HG03066 (cell line): ENCODE results near the gene POU5F1.
"Not testable (repeated sequence)": the region's sequence is repeated elsewhere in the genome, so short reads cannot be mapped to it uniquely, and the experiment has no call there.

Experiments
- ATAC-seq: cut with Tn5 transposase; IDR thresholded peaks from one replicate; pipeline ENCODE4 v1.9.1; 2021; ENCODE audit warnings: low read depth; ENCODE audit not compliant: unreplicated experiment

POU5F1 gene

DNA sequence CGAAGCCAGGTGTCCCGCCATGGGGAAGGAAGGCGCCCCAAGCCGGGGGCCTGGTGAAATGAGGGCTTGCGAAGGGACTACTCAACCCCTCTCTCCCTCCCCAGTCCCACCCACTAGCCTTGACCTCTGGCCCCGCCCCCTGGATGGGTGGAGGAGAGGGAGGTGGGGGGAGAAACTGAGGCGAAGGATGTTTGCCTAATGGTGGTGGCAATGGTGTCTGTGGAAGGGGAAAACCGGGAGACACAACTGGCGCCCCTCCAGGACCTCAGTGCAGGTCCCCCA lies at the start of gene POU5F1:
Gene POU5F1, minus strand, starts transcription at position 83 of the 282 bp plus-strand sequence. Its CDS starts 62 bp downstream, at position 21.
- no peak for ATAC-seq

GRCh38 chr6:31216208-31216898 lies 45.9 kb upstream of the POU5F1 start:
- no peak for ATAC-seq

- not testable (repeated sequence) for ATAC-seq
These were observed 44.7 kb upstream of the POU5F1 start for GRCh38 chr6:31215216-31215615.

- ATAC-seq = no peak
These were observed 44.0 kb upstream of the POU5F1 start for GRCh38 chr6:31214516-31214915.

- ATAC-seq = no peak
These were observed 40.5 kb upstream of the POU5F1 start for GRCh38 chr6:31210741-31211532.

DNA sequence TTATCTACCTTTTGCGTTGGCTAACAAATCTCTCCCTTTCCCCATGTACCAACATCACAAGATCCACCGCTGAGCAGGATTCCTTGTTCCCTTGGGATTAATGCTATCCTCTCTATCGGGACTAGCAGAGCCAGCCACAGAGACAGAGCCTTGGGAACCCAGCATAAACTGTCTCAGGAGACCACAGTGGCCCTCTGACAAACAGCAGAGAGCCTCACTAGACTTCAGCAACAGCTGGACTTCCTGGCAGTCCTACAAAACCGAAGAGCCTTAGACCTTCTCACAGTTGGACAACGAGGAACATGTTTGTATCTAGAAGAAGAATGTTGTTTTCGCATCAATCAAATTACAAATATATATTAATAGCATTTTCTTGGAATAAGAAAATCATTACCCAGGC lies 39.6 kb upstream of the POU5F1 start:
- ATAC-seq = no peak

GRCh38 chr6:31209137-31209536 lies 38.7 kb upstream of the POU5F1 start:
- ATAC-seq = no peak

- no peak for ATAC-seq
These were observed 38.0 kb upstream of the POU5F1 start for GRCh38 chr6:31208506-31208905.

GRCh38 chr6:31205638-31206037 lies 35.2 kb upstream of the POU5F1 start:
- ATAC-seq = no peak

- ATAC-seq = no peak
These were observed 34.3 kb upstream of the POU5F1 start for GRCh38 chr6:31204751-31205145.

DNA sequence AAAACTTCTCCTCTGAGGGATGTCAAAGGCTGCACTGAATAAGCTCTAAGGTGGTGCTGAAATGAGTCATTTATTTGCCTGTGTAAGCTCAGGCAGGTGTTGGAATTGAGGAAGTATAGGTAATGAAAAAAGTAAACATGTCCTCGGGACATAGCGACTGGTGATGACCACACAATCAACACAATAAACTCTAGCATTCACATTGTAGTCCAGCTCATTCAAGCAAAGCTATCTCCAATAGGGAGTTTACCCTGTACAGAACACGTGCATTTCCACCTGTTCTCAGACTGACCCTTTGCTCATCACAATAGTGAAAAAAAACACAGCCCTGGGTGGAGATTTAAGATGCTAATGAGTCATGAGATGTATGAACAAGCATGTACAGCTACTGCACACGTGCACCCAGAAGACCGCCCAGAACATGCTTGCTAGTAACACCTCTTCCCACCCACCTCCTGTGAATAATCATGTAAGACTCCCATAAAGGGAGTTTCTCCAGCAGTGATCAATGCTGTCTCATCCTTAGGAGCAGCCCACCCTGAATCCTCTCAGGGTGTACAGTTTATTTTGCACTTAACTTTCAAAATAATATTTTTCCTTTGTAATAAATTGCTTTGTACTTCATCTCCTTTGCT lies 33.0 kb upstream of the POU5F1 start:
- ATAC-seq = peak; percentile 47

GRCh38 chr6:31202259-31203166 lies 32.0 kb upstream of the POU5F1 start:
- no peak for ATAC-seq

GRCh38 chr6:31199105-31199452 lies 28.6 kb upstream of the POU5F1 start:
- not testable (repeated sequence) for ATAC-seq

DNA sequence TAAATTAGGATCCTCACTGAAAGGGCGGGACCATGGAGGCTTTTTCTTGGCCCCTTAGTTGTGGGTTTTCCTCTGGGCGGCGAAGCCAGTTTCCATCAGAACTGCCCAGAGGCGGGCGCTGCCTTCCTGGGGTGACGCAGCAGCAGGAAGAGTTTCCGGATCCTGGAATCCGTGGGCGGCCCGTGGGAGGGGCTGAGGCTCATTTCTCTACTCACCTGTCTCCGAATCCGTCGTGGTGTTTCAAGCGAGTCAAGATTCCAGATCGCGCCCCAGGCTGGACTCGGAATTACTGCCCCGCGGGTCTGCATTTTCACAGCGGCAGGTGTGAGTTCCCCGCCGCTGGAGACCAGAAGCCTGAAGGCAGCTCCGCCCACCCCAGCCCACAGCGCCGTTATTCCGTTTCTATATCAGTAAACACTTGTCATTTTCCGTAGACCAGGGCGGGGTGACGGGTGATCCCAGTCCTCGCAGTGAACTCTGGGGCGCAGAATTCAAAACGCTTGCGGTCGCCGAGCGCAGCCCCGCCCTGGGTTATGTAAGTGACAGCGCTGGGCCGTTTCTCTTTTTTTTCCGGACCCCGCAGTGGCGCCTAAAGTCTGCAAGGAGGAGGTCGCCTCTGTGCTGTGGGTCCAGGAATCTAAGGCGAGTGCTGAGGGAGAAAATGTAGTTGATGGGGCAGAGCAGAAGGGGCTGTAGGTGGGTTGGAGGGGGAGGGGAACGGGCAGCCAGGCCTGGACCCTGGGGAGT lies 27.2 kb upstream of the POU5F1 start:
- peak; percentile 64 for ATAC-seq

DNA sequence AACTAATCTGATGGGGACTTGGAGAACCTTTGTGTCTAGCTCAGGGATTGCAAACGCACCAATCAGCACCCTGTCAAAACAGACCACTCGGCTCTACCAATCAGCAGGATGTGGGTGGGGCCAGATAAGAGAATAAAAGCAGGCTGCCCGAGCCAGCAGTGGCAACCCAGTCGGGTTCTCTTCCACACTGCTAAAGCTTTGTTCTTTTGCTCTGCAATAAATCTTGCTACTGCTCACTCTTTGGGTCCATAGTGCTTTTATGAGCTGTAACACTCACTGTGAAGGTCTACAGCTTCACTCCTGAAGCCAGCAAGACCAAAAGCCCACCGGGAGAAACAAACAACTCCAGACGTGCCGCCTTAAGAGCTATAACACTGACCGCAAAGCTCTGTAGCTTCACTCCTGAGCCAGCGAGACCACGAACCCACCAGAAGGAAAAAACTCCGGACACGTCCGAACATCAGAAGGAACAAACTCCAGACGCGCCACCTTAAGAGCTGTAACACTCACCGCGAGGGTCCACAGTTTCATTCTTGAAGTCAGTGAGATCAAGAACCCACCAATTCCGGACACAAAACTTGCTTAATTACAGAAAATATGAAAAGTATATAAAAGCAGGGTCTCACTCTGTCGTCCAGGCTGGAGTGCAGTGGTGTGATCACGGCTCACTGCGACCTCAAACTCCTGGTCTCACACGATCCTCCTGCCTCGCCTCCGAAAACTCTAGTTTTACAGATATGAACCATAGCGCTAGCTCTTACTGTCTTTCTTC lies 26.0 kb upstream of the POU5F1 start:
- not testable (repeated sequence) for ATAC-seq

- not testable (repeated sequence) for ATAC-seq
These were observed 25.0 kb upstream of the POU5F1 start for GRCh38 chr6:31195308-31195979.

DNA sequence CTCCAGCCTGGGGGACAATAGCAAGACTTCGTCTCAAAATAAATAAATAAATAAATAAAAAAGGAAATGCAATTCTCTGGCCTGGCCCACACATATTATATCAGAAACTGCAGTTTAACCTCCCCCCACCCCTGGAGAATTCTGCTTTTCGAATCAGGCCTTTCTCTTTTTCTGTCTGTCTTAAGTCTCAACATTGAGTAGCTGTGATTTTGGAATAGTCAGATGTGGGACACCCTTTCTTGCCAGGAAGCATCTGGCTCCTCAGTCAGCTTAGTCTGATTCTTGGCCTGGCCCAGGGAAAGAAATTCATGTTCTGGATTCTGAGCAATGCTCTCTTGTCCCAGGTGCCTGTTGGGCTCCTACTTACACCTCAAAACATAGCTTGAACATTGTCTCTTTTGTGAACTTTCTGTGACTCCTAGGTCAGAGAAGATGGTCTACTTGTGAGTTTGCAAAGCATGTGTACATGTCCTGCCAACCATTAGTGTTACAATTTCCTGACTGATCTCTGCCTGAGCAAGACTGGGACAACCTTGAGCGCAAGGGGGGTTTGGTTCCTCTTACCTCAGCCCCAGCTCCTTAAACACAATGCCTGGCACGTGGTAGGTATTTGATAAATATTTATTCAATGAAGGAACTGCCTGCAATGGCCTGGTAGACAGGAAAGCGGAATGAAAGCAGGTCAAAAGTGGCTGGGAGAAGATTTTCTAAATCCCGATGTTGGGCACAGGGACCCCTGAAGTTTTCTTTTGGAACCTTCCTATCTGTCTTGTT lies 23.8 kb upstream of the POU5F1 start:
- no peak for ATAC-seq

GRCh38 chr6:31193206-31193605 lies 22.7 kb upstream of the POU5F1 start:
- ATAC-seq = no peak
